ENCODE measurements around the gene STYK1.

DNA sequence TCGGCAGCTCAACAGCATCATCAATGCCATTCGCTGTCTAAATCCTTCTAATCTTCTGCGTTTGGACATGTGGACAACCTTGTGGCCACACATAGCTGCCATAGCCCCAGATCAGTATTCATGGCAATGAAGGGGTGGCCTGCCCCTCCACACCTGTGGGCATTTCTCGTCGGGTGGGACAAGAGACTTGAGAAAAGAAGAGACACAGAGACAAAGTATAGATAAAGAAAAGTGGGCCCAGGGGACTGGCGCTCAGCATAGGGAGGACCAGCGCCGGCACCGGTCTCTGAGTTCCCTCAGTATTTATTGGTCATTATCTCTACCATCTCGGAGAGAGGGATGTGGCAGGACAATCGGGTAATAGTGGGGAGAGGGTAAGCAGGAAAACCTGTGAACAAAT, 102.7 kb downstream of the STYK1 start:
- TF ChIP-seq POLR2AphosphoS5 (IDR thresholded peaks at IDR 0.05; ENCODE audit: low read depth, low read length) (no peak), POLR2A (IDR thresholded peaks at IDR 0.05; ENCODE audit: low read depth, low read length) (no peak), TAF1 (IDR thresholded peaks at IDR 0.05; ENCODE audit: low read depth, low read length) (no peak), POU2F2 (IDR thresholded peaks at IDR 0.05; ENCODE audit: low read depth, low read length) (no peak), SPI1 (IDR thresholded peaks at IDR 0.05; ENCODE audit: low read depth, low read length) (no peak)

All from GM12891 (cell line).